ENCODE data around the gene IL4.
"Not testable (repeated sequence)": the region's sequence is repeated elsewhere in the genome, so short reads cannot be mapped to it uniquely, and the experiment has no call there.

IL4 gene

GRCh38 chr5:132673939-132674630 lies at the start of gene IL4:
Gene IL4, plus strand, starts transcription at chr5:132673989. Its CDS starts 62 bp downstream, at chr5:132674051.
- DNase-seq: no peak

- DNase-seq: no peak
Measured at GRCh38 chr5:132627470-132627869, 46.3 kb upstream of the IL4 start.

- DNase-seq: no peak
Measured at GRCh38 chr5:132628814-132629213, 45.0 kb upstream of the IL4 start.

- DNase-seq: no peak
Measured at GRCh38 chr5:132629230-132629944, 44.4 kb upstream of the IL4 start.

GRCh38 chr5:132633587-132633986 lies 40.2 kb upstream of the IL4 start:
- not testable (repeated sequence) for DNase-seq

GRCh38 chr5:132635873-132636272 lies 37.9 kb upstream of the IL4 start:
- no peak for DNase-seq

- no peak for DNase-seq
Measured at GRCh38 chr5:132637241-132637640, 36.5 kb upstream of the IL4 start.

GRCh38 chr5:132639706-132640130 lies 34.1 kb upstream of the IL4 start:
- DNase-seq: no peak

GRCh38 chr5:132640613-132641012 lies 33.2 kb upstream of the IL4 start:
- no peak for DNase-seq

- DNase-seq: no peak
Measured at GRCh38 chr5:132641241-132641723, 32.5 kb upstream of the IL4 start.

GRCh38 chr5:132641841-132642240 lies 31.9 kb upstream of the IL4 start:
- no peak for DNase-seq

GRCh38 chr5:132644177-132644576 lies 29.6 kb upstream of the IL4 start:
- DNase-seq: no peak

- DNase-seq: no peak
Measured at GRCh38 chr5:132646583-132647266, 27.1 kb upstream of the IL4 start.

- no peak for DNase-seq
Measured at GRCh38 chr5:132647473-132647872, 26.3 kb upstream of the IL4 start.

- DNase-seq: no peak
Measured at GRCh38 chr5:132648355-132648754, 25.4 kb upstream of the IL4 start.

- DNase-seq: no peak
Measured at GRCh38 chr5:132651838-132652469, 21.8 kb upstream of the IL4 start.

- no peak for DNase-seq
Measured at GRCh38 chr5:132653716-132654115, 20.1 kb upstream of the IL4 start.

- peak; percentile 39 for DNase-seq
Measured at GRCh38 chr5:132655821-132656773, 17.7 kb upstream of the IL4 start.

- DNase-seq: no peak
Measured at GRCh38 chr5:132656774-132657355, 16.9 kb upstream of the IL4 start.

- no peak for DNase-seq
Measured at GRCh38 chr5:132657676-132658380, 16.0 kb upstream of the IL4 start, which contains the start of gene IL13. Gene IL13, plus strand, starts transcription at chr5:132658173. Its CDS starts 14 bp downstream, at chr5:132658187.

Data from activated CD4-positive, CD25-positive, alpha-beta regulatory T cell treated with anti-CD3 and anti-CD28 coated beads, Interleukin-2, amount 50 U/mL, for 72 hours (primary cell).